GM12875 (cell line): ENCODE data around the gene FERMT3.

Experiments used
- H3K4me3 ChIP-seq: one replicate; pipeline ENCODE4 v1.5.1; 2011; ENCODE audit warnings: low read depth, low read length, control low read depth
- CTCF ChIP-seq: IDR thresholded peaks from 2 replicates; pipeline ENCODE4 v1.5.1; 2011; ENCODE audit warnings: low read depth, mild to moderate bottlenecking, control low read depth, inconsistent platforms, low read length, moderate library complexity, borderline replicate concordance; ENCODE audit not compliant: insufficient read depth

FERMT3 gene

GRCh38 chr11:64238076-64238475 is 31.6 kb downstream of the FERMT3 start:
- TF ChIP-seq CTCF, result no peak
- no peak overlapping the region for H3K4me3 ChIP-seq

GRCh38 chr11:64238999-64239398 is 32.5 kb downstream of the FERMT3 start:
- TF ChIP-seq CTCF, result no peak
- no peak overlapping the region for H3K4me3 ChIP-seq

- TF ChIP-seq CTCF, result no peak
- H3K4me3 ChIP-seq, result peak overlapping the region; percentile 66
Observed at GRCh38 chr11:64239662-64240434, 33.3 kb downstream of the FERMT3 start.

GRCh38 chr11:64240435-64241240 is 34.1 kb downstream of the FERMT3 start, which contains the start of gene FKBP2:
Gene FKBP2, plus strand, starts transcription at chr11:64241095. Its CDS starts 1,293 bp downstream, at chr11:64242388.
- H3K4me3 ChIP-seq, result peak within 1 kb of the TSS; percentile 69
- no peak for TF ChIP-seq CTCF

- peak overlapping the region; percentile 66 for H3K4me3 ChIP-seq
- TF ChIP-seq CTCF, result no peak
Observed at GRCh38 chr11:64241241-64241490, 34.6 kb downstream of the FERMT3 start.

- TF ChIP-seq CTCF, result no peak
- H3K4me3 ChIP-seq, result peak overlapping the region; percentile 69
Observed at GRCh38 chr11:64241491-64242374, 35.2 kb downstream of the FERMT3 start.
